H1 (cell line): ENCODE data around the gene CELF4. TPM values are rescaled to one million over a fixed set of nuclear protein-coding genes. Genes with fewer than 3 reads are reported as not detected.

Experiments
- CTCF ChIA-PET: fragments of 300-600 bp; sonication (Branson Sonifier 250); formaldehyde crosslinking; loops from one replicate; lab custom pipeline; 2021; ENCODE audit not compliant: partially characterized antibody; lab: Charles Lee
- POLR2A ChIA-PET: fragments of 300-600 bp; sonication (Branson Sonifier 250); formaldehyde crosslinking; loops from one replicate; lab custom pipeline; 2021; ENCODE audit warnings: inconsistent platforms; ENCODE audit not compliant: partially characterized antibody; lab: Charles Lee
- DNase-seq, 2 experiments: peaks; one replicate each; pipeline versions ENCODE4 v3.0.0 to v3.0.0-alpha.2; 2010 to 2022; ENCODE audit warnings: low spot score in 2 of 2, low read depth in 1 of 2, mixed read lengths in 1 of 2
- FAIRE-seq: peaks from 2 replicates; lab custom pipeline; 2011; peaks lifted over from hg19 to GRCh38; lab: Jason Lieb, UNC
- H2AFZ ChIP-seq: 2 replicates; pipeline ENCODE4 v1.8.1; 2012; ENCODE audit warnings: low read length, inconsistent platforms
- H2AK5ac ChIP-seq: 2 replicates; pipeline ENCODE4 v1.6.1; 2013; ENCODE audit warnings: low read depth, low read length
- H2BK120ac ChIP-seq: replicated peaks from 2 replicates; pipeline ENCODE3; 2013; ENCODE audit warnings: low read depth, low read length, inconsistent platforms
- H2BK12ac ChIP-seq: 2 replicates; pipeline ENCODE4 v1.6.1; 2013; ENCODE audit warnings: low read depth, low read length
- H2BK15ac ChIP-seq: 2 replicates; pipeline ENCODE4 v1.6.1; 2013; ENCODE audit warnings: low read length
- H2BK20ac ChIP-seq: 2 replicates; pipeline ENCODE4 v1.6.1; 2013; ENCODE audit warnings: low read length
- H2BK5ac ChIP-seq: 2 replicates; pipeline ENCODE4 v1.6.1; 2013; ENCODE audit warnings: low read depth, low read length
- H3K14ac ChIP-seq: 2 replicates; pipeline ENCODE4 v1.6.1; 2013; ENCODE audit warnings: inconsistent platforms; ENCODE audit not compliant: insufficient read length
- H3K18ac ChIP-seq: 2 replicates; pipeline ENCODE4 v1.6.1; 2013; ENCODE audit warnings: low read length; ENCODE audit errors: extremely low read depth
- H3K23ac ChIP-seq: 2 replicates; pipeline ENCODE4 v1.6.1; 2013; ENCODE audit warnings: inconsistent platforms; ENCODE audit not compliant: insufficient read length
- H3K23me2 ChIP-seq: 2 replicates; pipeline ENCODE4 v1.6.1; 2013; ENCODE audit warnings: low read depth, low read length
- H3K27ac ChIP-seq: 2 replicates; pipeline ENCODE4 v1.6.1; 2011; ENCODE audit warnings: low read depth, low read length, inconsistent platforms
- H3K27me3 ChIP-seq, 4 experiments: replicated peaks in 1 of 4; 1 replicate in 1 of 4; 2 replicates in 3 of 4; pipeline versions ENCODE4 v1.6.1 to v1.8.1; 2011 to 2013; ENCODE audit warnings: low read length in 3 of 4, mild to moderate bottlenecking in 3 of 4, inconsistent platforms in 2 of 4, mixed read lengths in 2 of 4, moderate library complexity in 1 of 4; ENCODE audit not compliant: control insufficient read depth in 3 of 4, insufficient read depth in 3 of 4; ENCODE audit errors: extremely low read depth in 1 of 4
- H3K36me3 ChIP-seq, 4 experiments: 2 replicates each; pipeline versions ENCODE4 v1.6.1 to v1.8.1; 2011 to 2013; ENCODE audit warnings: mild to moderate bottlenecking in 4 of 4, low read length in 3 of 4, moderate library complexity in 2 of 4, control low read depth in 1 of 4, inconsistent platforms in 1 of 4; ENCODE audit not compliant: insufficient read depth in 4 of 4, control insufficient read depth in 2 of 4
- H3K4ac ChIP-seq: replicated peaks from 2 replicates; pipeline ENCODE3; 2013; ENCODE audit warnings: low read length, low read depth, mixed read lengths, inconsistent platforms; ENCODE audit not compliant: insufficient read length
- H3K4me1 ChIP-seq, 4 experiments: replicated peaks in 1 of 4; 1 replicate in 1 of 4; 2 replicates in 3 of 4; pipeline versions ENCODE4 v1.6.1 to v1.8.1; 2011 to 2013; ENCODE audit warnings: low read length in 3 of 4, inconsistent platforms in 2 of 4, mixed read lengths in 1 of 4; ENCODE audit not compliant: insufficient read depth in 4 of 4, control insufficient read depth in 3 of 4
- H3K4me2 ChIP-seq, 2 experiments: 2 replicates each; pipeline versions ENCODE4 v1.6.1 to v1.8.1; 2011 to 2013; ENCODE audit warnings: low read depth in 2 of 2, low read length in 2 of 2, control low read depth in 1 of 2, inconsistent platforms in 1 of 2, mild to moderate bottlenecking in 1 of 2; ENCODE audit not compliant: insufficient read depth in 1 of 2
- H3K4me3 ChIP-seq, 4 experiments: fragments of 200-600, 300-600 bp in 1 of 4; sonication (generic), shearing (Covaris generic), sonication (Bioruptor Twin) in 1 of 4; 2 replicates each; pipeline versions ENCODE4 v1.5.1 to v1.8.1; 2011 to 2016; ENCODE audit warnings: low read length in 4 of 4, low read depth in 3 of 4, control low read depth in 2 of 4, inconsistent platforms in 2 of 4, mild to moderate bottlenecking in 2 of 4, mixed read lengths in 1 of 4, moderate library complexity in 1 of 4; ENCODE audit not compliant: insufficient read depth in 2 of 4; ENCODE audit errors: extremely low read depth in 1 of 4
- H3K56ac ChIP-seq: replicated peaks from 2 replicates; pipeline ENCODE3; 2013; ENCODE audit warnings: low read depth, mild to moderate bottlenecking, mixed read lengths, low read length, inconsistent platforms; ENCODE audit not compliant: insufficient read length
- H3K79me1 ChIP-seq: 2 replicates; pipeline ENCODE4 v1.6.1; 2013; ENCODE audit warnings: low read depth, low read length, control low read depth
- H3K79me2 ChIP-seq, 2 experiments: 2 replicates each; pipeline versions ENCODE4 v1.6.1 to v1.8.1; 2012 to 2013; ENCODE audit warnings: low read length in 2 of 2, mild to moderate bottlenecking in 2 of 2, inconsistent platforms in 1 of 2; ENCODE audit not compliant: insufficient read depth in 2 of 2, control insufficient read depth in 1 of 2
- H3K9ac ChIP-seq, 4 experiments: replicated peaks in 1 of 4; 1 replicate in 1 of 4; 2 replicates in 3 of 4; pipeline versions ENCODE4 v1.6.1 to v1.8.1; 2011 to 2013; ENCODE audit warnings: low read depth in 3 of 4, low read length in 3 of 4, control low read depth in 2 of 4, mild to moderate bottlenecking in 2 of 4, moderate library complexity in 2 of 4, inconsistent platforms in 1 of 4; ENCODE audit errors: extremely low read depth in 1 of 4
- H3K9me3 ChIP-seq, 2 experiments: 2 replicates each; pipeline versions ENCODE4 v1.6.1 to v1.8.1; 2012 to 2013; ENCODE audit warnings: mild to moderate bottlenecking in 2 of 2, moderate library complexity in 2 of 2, control low read depth in 1 of 2, inconsistent platforms in 1 of 2, low read depth in 1 of 2, low read length in 1 of 2, mixed read lengths in 1 of 2; ENCODE audit not compliant: insufficient read depth in 2 of 2
- H4K20me1 ChIP-seq, 2 experiments: replicated peaks in 1 of 2; 2 replicates each; pipeline versions ENCODE3 to v1.8.1; 2011 to 2013; ENCODE audit warnings: inconsistent platforms in 2 of 2, low read length in 2 of 2, mild to moderate bottlenecking in 1 of 2; ENCODE audit not compliant: insufficient read depth in 2 of 2, control insufficient read depth in 1 of 2
- H4K5ac ChIP-seq: 2 replicates; pipeline ENCODE4 v1.6.1; 2013; ENCODE audit warnings: low read length, low read depth, mixed read lengths, inconsistent platforms; ENCODE audit not compliant: insufficient read length
- H4K8ac ChIP-seq: 2 replicates; pipeline ENCODE4 v1.8.0; 2013; ENCODE audit warnings: mild to moderate bottlenecking, moderate library complexity, low read length, inconsistent platforms; ENCODE audit not compliant: insufficient read depth; ENCODE audit errors: extremely low read depth
- H4K91ac ChIP-seq: replicated peaks from 2 replicates; pipeline ENCODE3; 2013; ENCODE audit warnings: low read length, mixed read lengths, inconsistent platforms; ENCODE audit not compliant: insufficient read length
- BACH1 ChIP-seq: IDR thresholded peaks from 2 replicates; pipeline ENCODE4 v1.6.1; 2012; ENCODE audit warnings: low read length, improper control_type of control experiment
- CEBPB ChIP-seq: IDR thresholded peaks from 2 replicates; pipeline ENCODE4 v1.6.1; 2012; ENCODE audit warnings: low read depth, low read length
- CHD2 ChIP-seq: IDR thresholded peaks from 2 replicates; pipeline ENCODE4 v1.6.1; 2012; ENCODE audit warnings: low read length, improper control_type of control experiment
- NRF1 ChIP-seq: IDR thresholded peaks from 2 replicates; pipeline ENCODE4 v1.6.1; 2011; ENCODE audit warnings: mild to moderate bottlenecking, low read depth, low read length, improper control_type of control experiment
- PHF8 ChIP-seq: fragments of 200-600 bp; sonication (generic); conservative IDR thresholded peaks from 2 replicates; pipeline ENCODE4 v1.7.1; 2012; ENCODE audit warnings: low read depth, mild to moderate bottlenecking, inconsistent platforms, low read length, moderate library complexity
- SIRT6 ChIP-seq: IDR thresholded peaks from one replicate; pipeline ENCODE4 v1.7.1; 2012; ENCODE audit warnings: low read length, inconsistent platforms
- WGBS, 2 experiments: shearing (Covaris generic) in 1 of 2; methylation state at CpG; one replicate each; pipeline versions ENCODE4 v1.1.6 to v1.1.7; 2013 to 2015; ENCODE audit warnings: low lambda C conversion rate in 2 of 2, mixed read lengths in 2 of 2, inconsistent platforms in 1 of 2, low coverage in 1 of 2, missing lambda C conversion rate in 1 of 2; ENCODE audit not compliant: insufficient replicate concordance in 2 of 2, insufficient coverage in 1 of 2, insufficient read length in 1 of 2; ENCODE audit errors: extremely low coverage in 1 of 2, missing lambda C conversion rate in 1 of 2; 5-methylcytosine and 5-hydroxymethylcytosine counted together
- polyA plus RNA-seq, 7 experiments: library from polyadenylated mRNA; depleted of rRNA in 3 of 7; stranded (reverse) in 5 of 7; unstranded in 2 of 7; fragments of >200 nt in 5 of 7; fragments of 200-250 nt in 2 of 7; gene quantifications; 1 replicate in 5 of 7; 2 replicates in 1 of 7; 4 replicates in 1 of 7; pipeline versions ENCODE4 v1.2.1 to v1.2.3, GENCODE V29; 2011 to 2013; ENCODE audit warnings: missing spikeins in 2 of 7, mixed read lengths in 2 of 7
- total RNA-seq: library from RNA; stranded (reverse); fragmentation: NEBNext Ultra II Directional; extraction: Animal tissue kit (Norgen Biotek cat#: 25700); gene quantifications from 2 replicates; pipeline ENCODE4 v1.2.1, GENCODE V29; 2021

Gene CELF4
- total and polyA plus RNA-seq, 2 of the 8 experiments (the other 6 are each of a cell fraction or from before 2014, with no cell fraction given) = 1.6 to 3.4 TPM

- no peak overlapping the region for H4K8ac ChIP-seq
- ChIA-PET POLR2A (no interaction called here), CTCF (interaction anchor here (1.2 to 1.6 kb wide), 5 partner anchors 9 to 302 kb away, joined by 3 to 5 read pairs (median 4); no protein-coding TSS in a partner anchor)
- no peak overlapping the region for H3K56ac ChIP-seq
- no peaks in the 10 kb centered on the region; the same call in 1 of the 2 replicates for H3K79me1 ChIP-seq
- peaks cover 0 to 10% (median 3%) of the 10 kb centered on the region in 4 experiments; a peak in 4 of 7 replicates for H3K4me1 ChIP-seq
- no peak overlapping the region for H4K91ac ChIP-seq
- H3K18ac ChIP-seq = no peak overlapping the region
- H2BK20ac ChIP-seq = no peak overlapping the region
- no peak overlapping the region for H3K4ac ChIP-seq
- H2BK120ac ChIP-seq = no peak overlapping the region
- no peak overlapping the region for H2BK5ac ChIP-seq
- no peaks in the 10 kb centered on the region for H3K79me2 ChIP-seq
- H2AFZ ChIP-seq = no peak overlapping the region
- no peak overlapping the region for H3K14ac ChIP-seq
- no peak overlapping the region for H3K23ac ChIP-seq
- H3K4me3 ChIP-seq = no peak overlapping the region
- peaks cover 0 to 1% of the 10 kb centered on the region in 2 experiments for H4K20me1 ChIP-seq
- DNase-seq = no peak
- 89% methylated on average over 13 of the region's 13 CpGs; no CpG with 5 or more reads in 1 of the 2 experiments for WGBS, 2 experiments
- TF ChIP-seq CEBPB (no peak), NRF1 (no peak), CHD2 (no peak), PHF8 (no peak), BACH1 (no peak), SIRT6 (no peak)
- FAIRE-seq = no peak
- no peak overlapping the region for H2BK12ac ChIP-seq
- no peak overlapping the region for H3K27ac ChIP-seq
- no peaks in the 10 kb centered on the region for H3K9me3 ChIP-seq
- H3K9ac ChIP-seq = no peak overlapping the region
- H2BK15ac ChIP-seq = no peak overlapping the region
- peaks cover 0 to 6% (median 0%) of the 10 kb centered on the region in 4 experiments; a peak in 2 of 7 replicates for H3K27me3 ChIP-seq
- no peak overlapping the region for H4K5ac ChIP-seq
- no peaks in the 10 kb centered on the region for H3K36me3 ChIP-seq
- no peaks in the 10 kb centered on the region for H3K23me2 ChIP-seq
- no peak overlapping the region for H3K4me2 ChIP-seq
- H2AK5ac ChIP-seq = no peak overlapping the region
Observed at GRCh38 chr18:37244618-37245017, 321.0 kb downstream of the CELF4 start.
